GM12865 (cell line): Measurements from ENCODE around the gene FADD.
"Not testable (repeated sequence)": the region's sequence is repeated elsewhere in the genome, so short reads cannot be mapped to it uniquely, and the experiment has no call there.

ENCODE experiments used
- DNase-seq: peaks from one replicate; pipeline ENCODE4 v3.0.0; 2010; ENCODE audit warnings: low read depth
- H3K4me3 ChIP-seq: 2 replicates; pipeline ENCODE4 v1.5.1; 2011; ENCODE audit warnings: mild to moderate bottlenecking, low read depth, low read length, control low read depth
- TF ChIP-seq, protein P1 (sequence below): IDR thresholded peaks from 2 replicates; pipeline ENCODE4 v1.5.1; 2011; ENCODE audit warnings: low read length, control low read depth, low read depth, inconsistent platforms; ENCODE audit not compliant: insufficient read depth; ENCODE audit errors: missing control alignments

The FADD gene

DNA sequence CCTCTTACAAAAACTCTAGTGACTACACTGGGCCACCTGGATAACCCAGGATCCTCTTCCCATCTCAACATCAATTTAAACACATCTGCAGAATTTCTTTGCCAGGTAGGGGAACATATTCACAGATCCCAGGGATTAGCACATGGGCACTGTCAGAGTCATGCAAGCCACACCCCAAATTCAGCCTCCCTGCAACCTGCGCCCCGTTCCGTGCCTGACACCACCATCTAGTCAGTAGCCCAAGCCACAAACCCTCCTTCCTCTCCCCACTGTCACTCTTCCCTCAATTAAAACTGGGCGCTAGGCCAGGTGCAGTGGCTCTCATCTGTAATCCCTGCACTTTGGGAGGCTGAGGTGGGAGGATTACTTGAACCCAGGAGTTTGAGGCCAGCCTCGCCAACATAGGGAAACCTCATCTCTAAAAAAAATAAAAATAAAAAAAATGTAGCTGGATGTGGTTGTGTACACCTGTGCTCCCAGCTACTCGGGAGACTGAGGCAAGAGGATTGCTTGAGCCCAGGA lies 6.4 kb downstream of the FADD start:
- H3K4me3 ChIP-seq = no peak overlapping the region
- TF ChIP-seq, protein P1, sequence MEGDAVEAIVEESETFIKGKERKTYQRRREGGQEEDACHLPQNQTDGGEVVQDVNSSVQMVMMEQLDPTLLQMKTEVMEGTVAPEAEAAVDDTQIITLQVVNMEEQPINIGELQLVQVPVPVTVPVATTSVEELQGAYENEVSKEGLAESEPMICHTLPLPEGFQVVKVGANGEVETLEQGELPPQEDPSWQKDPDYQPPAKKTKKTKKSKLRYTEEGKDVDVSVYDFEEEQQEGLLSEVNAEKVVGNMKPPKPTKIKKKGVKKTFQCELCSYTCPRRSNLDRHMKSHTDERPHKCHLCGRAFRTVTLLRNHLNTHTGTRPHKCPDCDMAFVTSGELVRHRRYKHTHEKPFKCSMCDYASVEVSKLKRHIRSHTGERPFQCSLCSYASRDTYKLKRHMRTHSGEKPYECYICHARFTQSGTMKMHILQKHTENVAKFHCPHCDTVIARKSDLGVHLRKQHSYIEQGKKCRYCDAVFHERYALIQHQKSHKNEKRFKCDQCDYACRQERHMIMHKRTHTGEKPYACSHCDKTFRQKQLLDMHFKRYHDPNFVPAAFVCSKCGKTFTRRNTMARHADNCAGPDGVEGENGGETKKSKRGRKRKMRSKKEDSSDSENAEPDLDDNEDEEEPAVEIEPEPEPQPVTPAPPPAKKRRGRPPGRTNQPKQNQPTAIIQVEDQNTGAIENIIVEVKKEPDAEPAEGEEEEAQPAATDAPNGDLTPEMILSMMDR = no peak
- DNase-seq = no peak

DNA sequence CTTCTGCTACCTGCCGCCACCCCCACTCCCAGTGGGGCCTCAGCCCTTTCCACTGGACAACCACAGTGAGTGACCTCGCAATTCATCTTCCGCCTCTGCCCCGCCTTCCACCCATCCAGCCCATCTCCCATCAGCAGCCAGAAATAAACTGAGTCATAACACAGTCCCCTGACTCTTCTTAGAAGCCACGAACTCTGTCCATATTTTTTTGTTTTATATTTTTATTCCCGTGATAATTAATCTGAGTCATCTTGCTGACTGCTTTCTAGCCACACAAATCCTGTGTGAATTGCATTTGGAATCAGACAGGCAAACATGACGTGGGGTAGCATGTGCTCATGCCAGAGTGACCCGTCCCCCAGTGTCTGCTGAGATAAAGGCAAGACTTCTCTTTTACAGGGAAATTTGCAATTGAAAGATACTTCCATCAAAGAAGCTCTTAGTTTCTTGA lies 7.0 kb downstream of the FADD start:
- no peak for DNase-seq
- no peak overlapping the region for H3K4me3 ChIP-seq
- TF ChIP-seq, protein P1 = no peak

DNA sequence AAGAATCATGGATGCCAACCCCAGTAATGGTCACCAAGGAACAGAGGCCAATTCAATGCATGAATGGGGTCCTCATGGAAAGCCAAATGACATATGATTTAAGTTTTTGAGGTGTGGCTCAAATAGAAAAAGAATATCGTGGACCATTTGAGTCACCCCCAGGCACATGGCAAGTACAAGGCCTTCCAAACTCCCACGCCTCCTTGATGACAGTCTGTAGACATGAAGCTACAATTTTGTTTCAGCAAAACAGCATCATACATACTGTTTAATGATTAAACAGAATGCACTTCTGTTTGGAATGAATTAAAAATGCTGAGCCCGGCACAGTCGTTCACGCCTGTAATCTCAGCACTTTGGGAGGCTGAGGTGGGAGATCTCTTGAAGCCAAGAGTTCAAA lies 7.4 kb downstream of the FADD start:
- TF ChIP-seq, protein P1 = no peak
- H3K4me3 ChIP-seq = no peak overlapping the region
- DNase-seq = no peak

DNA sequence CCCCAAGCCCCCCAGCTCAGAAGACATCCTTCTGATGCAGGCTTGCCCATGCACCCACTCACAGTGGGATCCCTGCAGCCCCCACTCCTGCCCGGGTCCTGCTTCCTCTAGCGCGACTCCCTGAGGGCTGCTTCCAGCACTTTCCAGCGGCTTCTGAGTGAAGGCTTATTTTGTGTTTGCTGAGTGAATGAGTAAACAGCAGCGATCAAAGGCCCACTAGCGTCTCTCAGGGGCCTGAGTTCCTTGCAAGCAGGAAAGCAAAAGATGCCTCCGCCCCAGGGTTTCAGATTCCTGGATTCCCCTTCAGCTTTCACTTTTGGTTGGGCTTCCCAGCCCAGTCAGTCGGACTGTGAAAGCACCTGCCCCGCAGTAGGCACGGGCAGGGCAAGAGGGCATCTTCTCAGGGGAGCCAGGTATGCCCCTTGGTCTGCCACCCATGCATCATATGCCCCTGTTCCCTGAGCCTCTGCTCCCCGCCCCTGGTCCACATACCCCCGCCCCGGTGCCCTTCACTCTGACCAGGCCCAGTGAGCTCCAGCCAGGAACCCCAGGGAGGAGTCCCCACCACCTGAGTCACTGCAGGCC lies 9.2 kb downstream of the FADD start:
- no peak overlapping the region for H3K4me3 ChIP-seq
- no peak for DNase-seq
- TF ChIP-seq, protein P1 = no peak

DNA sequence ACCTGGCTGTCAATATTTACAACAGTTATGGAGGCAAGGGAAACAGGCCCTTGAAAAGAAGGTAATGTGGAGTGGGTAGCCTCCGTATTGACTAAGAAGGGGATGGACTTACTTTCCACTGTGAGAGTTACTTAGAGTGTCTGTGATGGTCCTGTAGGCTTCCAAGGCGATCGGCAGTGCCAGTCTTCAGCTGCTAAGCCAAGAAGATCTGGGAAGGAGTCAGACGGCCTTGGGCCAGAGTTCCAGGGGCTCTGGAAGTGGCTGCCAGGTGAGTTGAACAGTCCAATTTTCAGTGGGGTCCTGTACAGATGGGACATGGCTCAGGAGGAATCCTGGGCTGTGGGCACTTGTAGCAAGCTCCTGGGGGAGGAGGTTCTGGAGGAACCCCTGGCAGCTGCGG lies 14.3 kb downstream of the FADD start:
- H3K4me3 ChIP-seq, DNase-seq: not testable (repeated sequence)

DNA sequence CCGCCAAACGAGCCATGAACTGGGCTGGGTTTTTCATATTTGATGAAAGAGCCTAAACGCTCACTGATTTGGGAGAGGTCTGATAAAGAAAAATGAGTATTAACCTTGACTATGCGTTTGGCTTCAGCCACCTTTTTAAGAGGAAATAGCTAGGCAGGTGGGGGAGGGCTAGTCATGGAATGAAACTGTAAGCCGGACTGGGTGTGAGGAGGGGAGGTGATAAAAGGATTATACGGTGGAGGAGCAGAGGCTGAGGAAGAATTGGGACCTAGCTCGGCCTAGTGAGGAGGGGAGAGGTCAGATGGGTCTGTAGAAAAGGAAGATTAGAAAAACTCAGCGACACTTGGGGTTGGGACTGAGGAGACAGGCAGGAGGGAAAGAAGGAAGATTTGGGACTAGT lies 15.0 kb downstream of the FADD start:
- not testable (repeated sequence) for DNase-seq, H3K4me3 ChIP-seq

DNA sequence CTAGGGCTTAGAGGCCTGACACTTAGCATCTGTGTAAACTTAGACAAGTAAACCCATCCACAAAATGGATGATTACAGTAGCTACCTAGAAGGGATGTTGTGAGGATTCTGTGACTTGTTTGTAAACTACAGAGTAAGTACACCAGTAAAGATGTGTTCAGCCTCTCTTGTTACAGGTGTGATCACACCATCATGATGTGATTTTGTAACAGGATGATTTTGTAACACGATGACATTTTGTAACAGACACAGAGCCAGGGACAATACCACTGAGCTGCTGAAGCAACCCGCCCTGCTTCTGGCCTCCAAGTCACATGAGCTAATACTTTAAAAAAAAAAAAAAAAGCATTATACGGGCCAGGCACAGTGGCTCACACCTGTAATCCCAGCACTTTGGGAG lies 17.0 kb downstream of the FADD start:
- H3K4me3 ChIP-seq = no peak overlapping the region
- DNase-seq = no peak
- TF ChIP-seq, protein P1 = no peak

DNA sequence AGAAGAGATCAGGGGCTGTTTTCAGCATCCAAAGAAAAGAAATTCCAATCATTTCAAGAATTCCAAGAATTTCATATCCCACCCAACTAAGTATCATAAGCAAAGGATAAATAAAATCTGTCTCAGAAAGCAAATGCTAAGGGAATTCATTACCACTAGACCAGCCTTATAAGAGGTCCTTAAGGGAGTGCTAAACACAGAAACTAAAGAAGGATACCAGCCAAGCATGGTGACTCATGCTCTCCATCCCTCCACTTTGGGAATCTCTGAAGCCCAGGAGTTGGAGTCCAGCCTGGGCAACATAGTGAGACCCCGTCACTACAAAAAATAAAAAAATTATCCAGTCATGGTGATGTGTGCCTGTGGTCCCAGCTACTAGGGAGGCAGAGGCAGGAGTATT lies 17.8 kb downstream of the FADD start:
- H3K4me3 ChIP-seq = no peak overlapping the region
- TF ChIP-seq, protein P1 = no peak
- DNase-seq = no peak
